K562 (cell line): ENCODE data around the gene NQO2. TPM values are rescaled to one million over a fixed set of nuclear protein-coding genes. Genes with fewer than 3 reads are reported as not detected.
A peak's percentile ranks its signal among the peaks of the same experiment; 100 is the strongest.

Source experiments
- GABPB2 ChIP-seq: fragments of 250-450 bp; sonication (Bioruptor Pico); conservative IDR thresholded peaks from 2 replicates; pipeline ENCODE4 v1.5.1; 2021; ENCODE audit warnings: mild to moderate bottlenecking
- JUN ChIP-seq, 2 experiments: sonication (generic) in 1 of 2; formaldehyde crosslinking in 1 of 2; IDR thresholded peaks; 2 replicates each; pipeline versions ENCODE4 v1.6.1 to v1.8.0; 2012 to 2022; ENCODE audit warnings: borderline replicate concordance in 2 of 2, mild to moderate bottlenecking in 2 of 2, improper control_type of control experiment in 1 of 2, low read depth in 1 of 2, low read length in 1 of 2, missing genetic modification reagents in 1 of 2
- NR4A1 ChIP-seq, 2 experiments: fragments of 250-450 bp in 1 of 2; fragments of 450-650 bp in 1 of 2; sonication (Bioruptor Pico) in 1 of 2; IDR thresholded peaks; 2 replicates each; pipeline versions ENCODE4 v1.4.0 to v1.6.1; 2016 to 2020; ENCODE audit warnings: mild to moderate bottlenecking in 2 of 2, missing compliant biosample characterization in 1 of 2, missing genetic modification characterization in 1 of 2, moderate library complexity in 1 of 2
- PHB2 ChIP-seq: fragments of 450-650 bp; IDR thresholded peaks from 2 replicates; pipeline ENCODE4 v1.6.1; 2017; ENCODE audit warnings: low read depth
- SRSF9 ChIP-seq: fragments of 200-400 bp; formaldehyde crosslinking; IDR thresholded peaks from 2 replicates; pipeline ENCODE4 v1.6.1; 2017; ENCODE audit warnings: low read depth, low read length, borderline replicate concordance
- THRAP3 ChIP-seq: fragments of 450-650 bp; IDR thresholded peaks from 2 replicates; pipeline ENCODE4 v1.6.1; 2016; ENCODE audit warnings: mild to moderate bottlenecking, inconsistent platforms, borderline replicate concordance
- ZNF274 ChIP-seq: IDR thresholded peaks from 2 replicates; pipeline ENCODE4 v1.6.1; 2011; ENCODE audit warnings: low read depth, mild to moderate bottlenecking, low read length, moderate library complexity, borderline replicate concordance
- polyA plus RNA-seq, 8 experiments: library from polyadenylated mRNA; depleted of rRNA in 4 of 8; stranded (reverse) in 5 of 8; unstranded in 3 of 8; fragments of >200 nt; fragmentation: Nextera tagmentation in 2 of 8; fragmentation: Illumina TruSeq in 1 of 8; extraction: Ambion mirVana in 2 of 8; extraction: Trizol in 1 of 8; gene quantifications; 2 replicates each; pipeline versions ENCODE4 v1.2.1 to v1.2.3, GENCODE V29; 2011 to 2014; ENCODE audit warnings: inconsistent platforms in 1 of 8, missing spikeins in 1 of 8
- total RNA-seq, 7 experiments: library from RNA; depleted of rRNA in 6 of 7; stranded (reverse); fragments of >200 nt in 6 of 7; fragmentation: Illumina TruSeq in 2 of 7; extraction: Trizol in 2 of 7; gene quantifications; 2 replicates each; pipeline versions ENCODE4 v1.2.1 to v1.2.3, GENCODE V29; 2011 to 2021; ENCODE audit warnings: low replicate concordance in 1 of 7
- TF ChIP-seq, protein P1 (sequence below): fragments of 450-650 bp; IDR thresholded peaks from 2 replicates; pipeline ENCODE4 v1.6.1; 2018; ENCODE audit warnings: mild to moderate bottlenecking, low read depth; ENCODE audit not compliant: partially characterized antibody

NQO2 gene
- total and polyA plus RNA-seq, 9 of the 15 experiments (the other 6 are each of a cell fraction or from before 2014, with no cell fraction given) = 54.6 to 214 (median 116) TPM

DNA sequence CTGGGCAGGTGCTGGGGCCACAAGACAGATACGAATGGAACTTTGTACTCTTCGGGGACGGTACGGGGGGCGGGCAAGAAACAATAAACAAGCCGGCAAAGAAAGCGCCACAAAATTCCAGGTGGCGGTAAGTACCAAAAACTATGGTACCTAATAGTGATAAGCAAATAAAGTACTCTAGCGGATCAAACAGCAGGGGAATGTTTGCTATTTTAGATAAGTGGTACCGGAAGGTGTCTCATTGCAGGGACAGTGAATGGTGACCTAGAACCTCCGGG lies 53.5 kb downstream of the NQO2 start (continued):
- TF ChIP-seq, protein P1, sequence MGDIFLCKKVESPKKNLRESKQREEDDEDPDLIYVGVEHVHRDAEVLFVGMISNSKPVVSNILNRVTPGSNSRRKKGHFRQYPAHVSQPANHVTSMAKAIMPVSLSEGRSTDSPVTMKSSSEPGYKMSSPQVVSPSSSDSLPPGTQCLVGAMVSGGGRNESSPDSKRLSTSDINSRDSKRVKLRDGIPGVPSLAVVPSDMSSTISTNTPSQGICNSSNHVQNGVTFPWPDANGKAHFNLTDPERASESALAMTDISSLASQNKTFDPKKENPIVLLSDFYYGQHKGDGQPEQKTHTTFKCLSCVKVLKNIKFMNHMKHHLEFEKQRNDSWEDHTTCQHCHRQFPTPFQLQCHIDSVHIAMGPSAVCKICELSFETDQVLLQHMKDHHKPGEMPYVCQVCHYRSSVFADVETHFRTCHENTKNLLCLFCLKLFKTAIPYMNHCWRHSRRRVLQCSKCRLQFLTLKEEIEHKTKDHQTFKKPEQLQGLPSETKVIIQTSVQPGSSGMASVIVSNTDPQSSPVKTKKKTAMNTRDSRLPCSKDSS = no peak
- TF ChIP-seq SRSF9 (no peak), THRAP3 (no peak), NR4A1 (CRISPR knock-in tag; IDR thresholded peaks at IDR 0.05) (no peak), NR4A1 (tag; IDR thresholded peaks at IDR 0.05) (0 out of 2 replicates have a peak, but pooled peaks have one; percentile 5), ZNF274 (0 out of 2 replicates have a peak, but pooled peaks have one; percentile 19), JUN (IDR thresholded peaks at IDR 0.05; ENCODE audit: borderline replicate concordance, low read depth, low read length) (no peak), JUN (CRISPR knock-in tag; IDR thresholded peaks at IDR 0.05; ENCODE audit: borderline replicate concordance) (peak; percentile 19; the same call in 1 of the 2 replicates), GABPB2 (CRISPR knock-in tag) (no peak), PHB2 (0 out of 2 replicates have a peak, but pooled peaks have one; percentile 15)
